IMR-90 (cell line): Measurements from ENCODE around the gene FTCDNL1. TPM values are rescaled to one million over a fixed set of nuclear protein-coding genes. Genes with fewer than 3 reads are reported as not detected.

ENCODE experiments used
- ATAC-seq: fragments of 200-7000 bp; cut with Tn5 transposase; 2 replicates; pipeline ENCODE4 v1.9.1; 2020; ENCODE audit warnings: low read depth, mild to moderate bottlenecking, moderate library complexity
- BruUV-seq: library from RNA; stranded (reverse); fragments of 400-500 nt; replicated peaks from 2 replicates; lab custom pipeline; 2021; lab: Mats Ljungman, UMichigan
- CTCF ChIA-PET: fragments of 300-600 bp; formaldehyde crosslinking; extraction: SDS; loops from one replicate; lab custom pipeline; 2021; ENCODE audit warnings: antibody characterized with exemption; lab: Yijun Ruan, JAX
- POLR2A ChIA-PET: fragments of 300-600 bp; sonication (Branson Sonifier 250); formaldehyde crosslinking; loops from one replicate; lab custom pipeline; 2022; ENCODE audit warnings: antibody characterized with exemption; ENCODE audit not compliant: unreplicated experiment; lab: Charles Lee
- DNase-seq: peaks from one replicate; pipeline ENCODE4 v3.0.0; 2013
- H2AFZ ChIP-seq: replicated peaks from 2 replicates; pipeline ENCODE3; 2013; ENCODE audit warnings: low read length, mild to moderate bottlenecking; ENCODE audit not compliant: poor library complexity
- H2AK5ac ChIP-seq: 2 replicates; pipeline ENCODE4 v1.6.1; 2013; ENCODE audit warnings: low read depth, low read length, inconsistent platforms
- H2AK9ac ChIP-seq: replicated peaks from 2 replicates; pipeline ENCODE3; 2013; ENCODE audit warnings: mild to moderate bottlenecking, low read depth, low read length, moderate library complexity; ENCODE audit not compliant: poor library complexity
- H2BK120ac ChIP-seq: 2 replicates; pipeline ENCODE4 v1.6.1; 2013; ENCODE audit warnings: low read depth, low read length, inconsistent platforms
- H2BK15ac ChIP-seq: 3 replicates; pipeline ENCODE4 v1.6.1; 2013; ENCODE audit warnings: low read depth, low read length, inconsistent platforms
- H2BK20ac ChIP-seq: 2 replicates; pipeline ENCODE4 v1.6.1; 2013; ENCODE audit warnings: low read depth, mild to moderate bottlenecking, inconsistent platforms, low read length, moderate library complexity
- H2BK5ac ChIP-seq: 2 replicates; pipeline ENCODE4 v1.6.1; 2013; ENCODE audit warnings: mild to moderate bottlenecking, low read depth, low read length, inconsistent platforms; ENCODE audit not compliant: poor library complexity, severe bottlenecking
- H3K14ac ChIP-seq: replicated peaks from 2 replicates; pipeline ENCODE4 v1.6.1; 2013; ENCODE audit warnings: low read depth, low read length, inconsistent platforms
- H3K18ac ChIP-seq: 2 replicates; pipeline ENCODE4 v1.6.1; 2013; ENCODE audit warnings: low read depth, low read length, control low read depth
- H3K23ac ChIP-seq: 2 replicates; pipeline ENCODE4 v1.6.1; 2013; ENCODE audit warnings: low read depth, low read length, inconsistent platforms
- H3K27ac ChIP-seq: 2 replicates; pipeline ENCODE4 v1.5.1; 2013; ENCODE audit warnings: mild to moderate bottlenecking, control low read depth, low read length; ENCODE audit not compliant: insufficient read depth
- H3K27me3 ChIP-seq: 2 replicates; pipeline ENCODE4 v1.6.1; 2013; ENCODE audit warnings: low read length; ENCODE audit not compliant: control insufficient read depth, insufficient read depth
- H3K36me3 ChIP-seq: 2 replicates; pipeline ENCODE4 v1.6.1; 2013; ENCODE audit warnings: low read length, mixed read lengths; ENCODE audit not compliant: control insufficient read depth, insufficient read depth
- H3K4ac ChIP-seq: 2 replicates; pipeline ENCODE4 v1.6.1; 2013; ENCODE audit warnings: low read depth, low read length, inconsistent platforms
- H3K4me1 ChIP-seq: 2 replicates; pipeline ENCODE4 v1.6.1; 2013; ENCODE audit warnings: low read length, mixed read lengths; ENCODE audit not compliant: control insufficient read depth, insufficient read depth
- H3K4me2 ChIP-seq: 2 replicates; pipeline ENCODE4 v1.6.1; 2013; ENCODE audit warnings: low read depth, mild to moderate bottlenecking, control low read depth, low read length, moderate library complexity
- H3K4me3 ChIP-seq: 2 replicates; pipeline ENCODE4 v1.5.1; 2013; ENCODE audit warnings: low read depth, mild to moderate bottlenecking, control low read depth, low read length, moderate library complexity; ENCODE audit not compliant: insufficient read depth
- H3K56ac ChIP-seq: 2 replicates; pipeline ENCODE4 v1.6.1; 2013; ENCODE audit warnings: low read length, inconsistent platforms; ENCODE audit not compliant: insufficient read depth; ENCODE audit errors: extremely low read depth
- H3K79me1 ChIP-seq, 2 experiments: 2 replicates each; pipeline ENCODE4 v1.6.1; 2013; ENCODE audit warnings: low read length in 2 of 2, inconsistent platforms in 1 of 2, low read depth in 1 of 2
- H3K9ac ChIP-seq: 2 replicates; pipeline ENCODE4 v1.6.1; 2013; ENCODE audit warnings: low read depth, low read length, control low read depth
- H3K9me1 ChIP-seq: 2 replicates; pipeline ENCODE4 v1.6.1; 2013; ENCODE audit warnings: low read length, inconsistent platforms; ENCODE audit not compliant: insufficient read depth
- H3K9me3 ChIP-seq: 2 replicates; pipeline ENCODE4 v1.6.1; 2013; ENCODE audit warnings: low read length; ENCODE audit not compliant: control insufficient read depth, insufficient read depth
- H4K20me1 ChIP-seq: 2 replicates; pipeline ENCODE4 v1.6.1; 2013; ENCODE audit warnings: low read length, inconsistent platforms; ENCODE audit not compliant: insufficient read depth
- H4K5ac ChIP-seq: 2 replicates; pipeline ENCODE4 v1.6.1; 2013; ENCODE audit warnings: mild to moderate bottlenecking, low read depth, low read length, control low read depth
- H4K8ac ChIP-seq, 2 experiments: 2 replicates each; pipeline ENCODE4 v1.6.1; 2013; ENCODE audit warnings: low read depth in 2 of 2, low read length in 2 of 2, control low read depth in 1 of 2, inconsistent platforms in 1 of 2
- H4K91ac ChIP-seq: 2 replicates; pipeline ENCODE4 v1.6.1; 2013; ENCODE audit warnings: low read depth, low read length, inconsistent platforms; ENCODE audit not compliant: insufficient read depth
- BHLHE40 ChIP-seq: fragments of 150-350 bp; IDR thresholded peaks from 2 replicates; pipeline ENCODE4 v1.6.1; 2016; ENCODE audit warnings: mild to moderate bottlenecking, low read depth, low read length
- CEBPB ChIP-seq: IDR thresholded peaks from 2 replicates; pipeline ENCODE4 v1.6.1; 2012; ENCODE audit warnings: low read depth, low read length, improper control_type of control experiment
- CHD1 ChIP-seq: IDR thresholded peaks from 2 replicates; pipeline ENCODE4 v1.6.1; 2012; ENCODE audit warnings: low read depth, low read length, improper control_type of control experiment
- CTCF ChIP-seq: conservative IDR thresholded peaks from 2 replicates; pipeline ENCODE4 v1.5.1; 2012; ENCODE audit warnings: mild to moderate bottlenecking, low read depth, low read length, improper control_type of control experiment
- ELK1 ChIP-seq: fragments of 150-350 bp; IDR thresholded peaks from 2 replicates; pipeline ENCODE4 v1.6.1; 2016; ENCODE audit warnings: low read depth, mild to moderate bottlenecking, low read length, moderate library complexity, borderline replicate concordance
- FOS ChIP-seq: fragments of 150-350 bp; IDR thresholded peaks from 2 replicates; pipeline ENCODE4 v1.6.1; 2016; ENCODE audit warnings: low read depth, low read length
- MAFK ChIP-seq: IDR thresholded peaks from 2 replicates; pipeline ENCODE4 v1.6.1; 2012; ENCODE audit warnings: low read depth, low read length, improper control_type of control experiment
- MAZ ChIP-seq: IDR thresholded peaks from 2 replicates; pipeline ENCODE4 v1.6.1; 2012; ENCODE audit warnings: low read depth, mild to moderate bottlenecking, low read length, improper control_type of control experiment, moderate library complexity, borderline replicate concordance
- MXI1 ChIP-seq: IDR thresholded peaks from 2 replicates; pipeline ENCODE4 v1.6.1; 2012; ENCODE audit warnings: low read depth, mild to moderate bottlenecking, low read length, moderate library complexity, borderline replicate concordance
- NFE2L2 ChIP-seq: fragments of 150-350 bp; IDR thresholded peaks from 2 replicates; pipeline ENCODE4 v1.6.1; 2016; ENCODE audit warnings: low read depth, mild to moderate bottlenecking, low read length
- POLR2A ChIP-seq: IDR thresholded peaks from 2 replicates; pipeline ENCODE4 v1.6.1; 2012; ENCODE audit warnings: mild to moderate bottlenecking, low read depth, low read length
- RAD21 ChIP-seq: IDR thresholded peaks from 2 replicates; pipeline ENCODE4 v1.6.1; 2012; ENCODE audit warnings: low read length, improper control_type of control experiment
- RCOR1 ChIP-seq: IDR thresholded peaks from 2 replicates; pipeline ENCODE4 v1.6.1; 2012; ENCODE audit warnings: mild to moderate bottlenecking, low read length, improper control_type of control experiment; ENCODE audit not compliant: insufficient replicate concordance
- RFX5 ChIP-seq: IDR thresholded peaks from 2 replicates; pipeline ENCODE4 v1.8.0; 2012; ENCODE audit warnings: low read depth, mild to moderate bottlenecking, low read length, moderate library complexity
- SMC3 ChIP-seq: fragments of 150-350 bp; IDR thresholded peaks from 2 replicates; pipeline ENCODE4 v1.6.1; 2016; ENCODE audit warnings: low read depth, mild to moderate bottlenecking, antibody characterized with exemption, low read length, moderate library complexity
- USF2 ChIP-seq: fragments of 150-350 bp; IDR thresholded peaks from 2 replicates; pipeline ENCODE4 v1.6.1; 2017; ENCODE audit warnings: mild to moderate bottlenecking, antibody characterized with exemption, low read length, low read depth
- WGBS, 2 experiments: methylation state at CpG; one replicate each; pipeline versions ENCODE4 v1.1.5 to v1.1.7; 2013; ENCODE audit warnings: missing lambda C conversion rate in 2 of 2; ENCODE audit not compliant: insufficient read length in 1 of 2; ENCODE audit errors: extremely low coverage in 2 of 2; 5-methylcytosine and 5-hydroxymethylcytosine counted together
- dilution Hi-C: fragments of 300-500 bp; cut with HindIII; formaldehyde crosslinking; loops from one replicate; pipeline ENCODE4 v1.14.3; 2018; ENCODE audit warnings: low sequenced_read_pairs; ENCODE audit not compliant: unreplicated experiment
- in situ Hi-C: fragments of 300-500 bp; cut with MboI; formaldehyde crosslinking; loops from 3 replicates; pipeline ENCODE4 v1.14.3; 2019; ENCODE audit warnings: low sequenced_read_pairs, inconsistent platforms, mixed read lengths
- intact Hi-C: fragments of 100-400 bp; cut with micrococcal nuclease; formaldehyde crosslinking; loops from 2 replicates; pipeline ENCODE4 v1.10.0; 2022
- polyA plus RNA-seq, 3 experiments: library from polyadenylated mRNA; depleted of rRNA; stranded (reverse); fragments of >200 nt; gene quantifications; 2 replicates each; pipeline ENCODE4 v1.2.3, GENCODE V29; 2012; ENCODE audit warnings: low replicate concordance in 1 of 3
- total RNA-seq: library from RNA; depleted of rRNA; stranded (reverse); fragments of >200 nt; gene quantifications from 2 replicates; pipeline ENCODE4 v1.2.3, GENCODE V29; 2012

FTCDNL1 gene
- total and polyA plus RNA-seq, 2 of the 4 experiments (the other 2 are of a cell fraction): 0.18 to 0.21 TPM

- no peak overlapping the region for H2AK9ac ChIP-seq
- POLR2A ChIA-PET: no interaction called here
- no peak overlapping the region for H3K4me3 ChIP-seq
Observed at GRCh38 chr2:199792381-199792780, 58.6 kb downstream of the FTCDNL1 start.

More at GRCh38 chr2:199792381-199792780, 58.6 kb downstream of the FTCDNL1 start:
- Histone ChIP-seq H2BK5ac (no peak overlapping the region), H4K91ac (no peak overlapping the region), H4K8ac (no peak overlapping the region), H4K20me1 (no peaks in the 10 kb centered on the region), H3K4ac (no peak overlapping the region), H3K9ac (no peak overlapping the region), H2AFZ (no peak overlapping the region), H3K79me1 (no peaks in the 10 kb centered on the region), H3K14ac (no peak overlapping the region), H2BK120ac (no peak overlapping the region), H3K4me1 (no peaks in the 10 kb centered on the region), H3K9me3 (no peaks in the 10 kb centered on the region), H3K27ac (no peak overlapping the region), H2AK5ac (no peak overlapping the region), H2BK15ac (no peak overlapping the region), H3K27me3 (no peaks in the 10 kb centered on the region; the same call in 1 of the 2 replicates), H4K5ac (no peak overlapping the region), H3K36me3 (no peaks in the 10 kb centered on the region), H2BK20ac (no peak overlapping the region), H3K18ac (no peak overlapping the region), H3K4me2 (no peak overlapping the region), H3K9me1 (no peaks in the 10 kb centered on the region), H3K56ac (no peak overlapping the region), H3K23ac (no peak overlapping the region)
- TF ChIP-seq SMC3 (no peak), MAZ (no peak), RFX5 (no peak), CEBPB (no peak), BHLHE40 (no peak), POLR2A (no peak), MXI1 (no peak), MAFK (no peak), RCOR1 (no peak), FOS (no peak), RAD21 (no peak), USF2 (no peak), ELK1 (no peak), CHD1 (no peak), CTCF (no peak), NFE2L2 (no peak)
- ATAC-seq: no peak
- in situ Hi-C loops (no loop called here), intact Hi-C loops (no loop called here), dilution Hi-C loops (no loop called here)
- BruUV-seq: no TSS peak
- CTCF ChIA-PET: interaction anchor here (0.7 kb wide), 1 partner anchor 81 kb away, joined by 4 read pairs; no protein-coding TSS in a partner anchor
- WGBS, 2 experiments: 52% methylated on average over 4 of the region's 4 CpGs; no CpG with 5 or more reads in 1 of the 2 experiments
- no peak for DNase-seq
